H1 (cell line): ENCODE results near the gene PLPPR1. TPM values are rescaled to one million over a fixed set of nuclear protein-coding genes. Genes with fewer than 3 reads are reported as not detected.

Experiments
- CTCF ChIA-PET: fragments of 300-600 bp; sonication (Branson Sonifier 250); formaldehyde crosslinking; loops from one replicate; lab custom pipeline; 2021; ENCODE audit not compliant: partially characterized antibody; lab: Charles Lee
- POLR2A ChIA-PET: fragments of 300-600 bp; sonication (Branson Sonifier 250); formaldehyde crosslinking; loops from one replicate; lab custom pipeline; 2021; ENCODE audit warnings: inconsistent platforms; ENCODE audit not compliant: partially characterized antibody; lab: Charles Lee
- DNase-seq, 2 experiments: peaks; one replicate each; pipeline versions ENCODE4 v3.0.0 to v3.0.0-alpha.2; 2010 to 2022; ENCODE audit warnings: low spot score in 2 of 2, low read depth in 1 of 2, mixed read lengths in 1 of 2
- FAIRE-seq: peaks from 2 replicates; lab custom pipeline; 2011; peaks lifted over from hg19 to GRCh38; lab: Jason Lieb, UNC
- H2AFZ ChIP-seq: 2 replicates; pipeline ENCODE4 v1.8.1; 2012; ENCODE audit warnings: low read length, inconsistent platforms
- H2AK5ac ChIP-seq: 2 replicates; pipeline ENCODE4 v1.6.1; 2013; ENCODE audit warnings: low read depth, low read length
- H2BK120ac ChIP-seq: replicated peaks from 2 replicates; pipeline ENCODE3; 2013; ENCODE audit warnings: low read depth, low read length, inconsistent platforms
- H2BK12ac ChIP-seq: 2 replicates; pipeline ENCODE4 v1.6.1; 2013; ENCODE audit warnings: low read depth, low read length
- H2BK15ac ChIP-seq: 2 replicates; pipeline ENCODE4 v1.6.1; 2013; ENCODE audit warnings: low read length
- H2BK20ac ChIP-seq: 2 replicates; pipeline ENCODE4 v1.6.1; 2013; ENCODE audit warnings: low read length
- H2BK5ac ChIP-seq: 2 replicates; pipeline ENCODE4 v1.6.1; 2013; ENCODE audit warnings: low read depth, low read length
- H3K14ac ChIP-seq: 2 replicates; pipeline ENCODE4 v1.6.1; 2013; ENCODE audit warnings: inconsistent platforms; ENCODE audit not compliant: insufficient read length
- H3K18ac ChIP-seq: 2 replicates; pipeline ENCODE4 v1.6.1; 2013; ENCODE audit warnings: low read length; ENCODE audit errors: extremely low read depth
- H3K23ac ChIP-seq: 2 replicates; pipeline ENCODE4 v1.6.1; 2013; ENCODE audit warnings: inconsistent platforms; ENCODE audit not compliant: insufficient read length
- H3K23me2 ChIP-seq: 2 replicates; pipeline ENCODE4 v1.6.1; 2013; ENCODE audit warnings: low read depth, low read length
- H3K27ac ChIP-seq: 2 replicates; pipeline ENCODE4 v1.6.1; 2011; ENCODE audit warnings: low read depth, low read length, inconsistent platforms
- H3K27me3 ChIP-seq, 4 experiments: replicated peaks in 1 of 4; 1 replicate in 1 of 4; 2 replicates in 3 of 4; pipeline versions ENCODE4 v1.6.1 to v1.8.1; 2011 to 2013; ENCODE audit warnings: low read length in 3 of 4, mild to moderate bottlenecking in 3 of 4, inconsistent platforms in 2 of 4, mixed read lengths in 2 of 4, moderate library complexity in 1 of 4; ENCODE audit not compliant: control insufficient read depth in 3 of 4, insufficient read depth in 3 of 4; ENCODE audit errors: extremely low read depth in 1 of 4
- H3K36me3 ChIP-seq, 4 experiments: 2 replicates each; pipeline versions ENCODE4 v1.6.1 to v1.8.1; 2011 to 2013; ENCODE audit warnings: mild to moderate bottlenecking in 4 of 4, low read length in 3 of 4, moderate library complexity in 2 of 4, control low read depth in 1 of 4, inconsistent platforms in 1 of 4; ENCODE audit not compliant: insufficient read depth in 4 of 4, control insufficient read depth in 2 of 4
- H3K4ac ChIP-seq: replicated peaks from 2 replicates; pipeline ENCODE3; 2013; ENCODE audit warnings: low read length, low read depth, mixed read lengths, inconsistent platforms; ENCODE audit not compliant: insufficient read length
- H3K4me1 ChIP-seq, 4 experiments: replicated peaks in 1 of 4; 1 replicate in 1 of 4; 2 replicates in 3 of 4; pipeline versions ENCODE4 v1.6.1 to v1.8.1; 2011 to 2013; ENCODE audit warnings: low read length in 3 of 4, inconsistent platforms in 2 of 4, mixed read lengths in 1 of 4; ENCODE audit not compliant: insufficient read depth in 4 of 4, control insufficient read depth in 3 of 4
- H3K4me2 ChIP-seq, 2 experiments: 2 replicates each; pipeline versions ENCODE4 v1.6.1 to v1.8.1; 2011 to 2013; ENCODE audit warnings: low read depth in 2 of 2, low read length in 2 of 2, control low read depth in 1 of 2, inconsistent platforms in 1 of 2, mild to moderate bottlenecking in 1 of 2; ENCODE audit not compliant: insufficient read depth in 1 of 2
- H3K4me3 ChIP-seq, 4 experiments: fragments of 200-600, 300-600 bp in 1 of 4; sonication (generic), shearing (Covaris generic), sonication (Bioruptor Twin) in 1 of 4; 2 replicates each; pipeline versions ENCODE4 v1.5.1 to v1.8.1; 2011 to 2016; ENCODE audit warnings: low read length in 4 of 4, low read depth in 3 of 4, control low read depth in 2 of 4, inconsistent platforms in 2 of 4, mild to moderate bottlenecking in 2 of 4, mixed read lengths in 1 of 4, moderate library complexity in 1 of 4; ENCODE audit not compliant: insufficient read depth in 2 of 4; ENCODE audit errors: extremely low read depth in 1 of 4
- H3K56ac ChIP-seq: replicated peaks from 2 replicates; pipeline ENCODE3; 2013; ENCODE audit warnings: low read depth, mild to moderate bottlenecking, mixed read lengths, low read length, inconsistent platforms; ENCODE audit not compliant: insufficient read length
- H3K79me1 ChIP-seq: 2 replicates; pipeline ENCODE4 v1.6.1; 2013; ENCODE audit warnings: low read depth, low read length, control low read depth
- H3K79me2 ChIP-seq, 2 experiments: 2 replicates each; pipeline versions ENCODE4 v1.6.1 to v1.8.1; 2012 to 2013; ENCODE audit warnings: low read length in 2 of 2, mild to moderate bottlenecking in 2 of 2, inconsistent platforms in 1 of 2; ENCODE audit not compliant: insufficient read depth in 2 of 2, control insufficient read depth in 1 of 2
- H3K9ac ChIP-seq, 4 experiments: replicated peaks in 1 of 4; 1 replicate in 1 of 4; 2 replicates in 3 of 4; pipeline versions ENCODE4 v1.6.1 to v1.8.1; 2011 to 2013; ENCODE audit warnings: low read depth in 3 of 4, low read length in 3 of 4, control low read depth in 2 of 4, mild to moderate bottlenecking in 2 of 4, moderate library complexity in 2 of 4, inconsistent platforms in 1 of 4; ENCODE audit errors: extremely low read depth in 1 of 4
- H3K9me3 ChIP-seq, 2 experiments: 2 replicates each; pipeline versions ENCODE4 v1.6.1 to v1.8.1; 2012 to 2013; ENCODE audit warnings: mild to moderate bottlenecking in 2 of 2, moderate library complexity in 2 of 2, control low read depth in 1 of 2, inconsistent platforms in 1 of 2, low read depth in 1 of 2, low read length in 1 of 2, mixed read lengths in 1 of 2; ENCODE audit not compliant: insufficient read depth in 2 of 2
- H4K20me1 ChIP-seq, 2 experiments: replicated peaks in 1 of 2; 2 replicates each; pipeline versions ENCODE3 to v1.8.1; 2011 to 2013; ENCODE audit warnings: inconsistent platforms in 2 of 2, low read length in 2 of 2, mild to moderate bottlenecking in 1 of 2; ENCODE audit not compliant: insufficient read depth in 2 of 2, control insufficient read depth in 1 of 2
- H4K5ac ChIP-seq: 2 replicates; pipeline ENCODE4 v1.6.1; 2013; ENCODE audit warnings: low read length, low read depth, mixed read lengths, inconsistent platforms; ENCODE audit not compliant: insufficient read length
- H4K8ac ChIP-seq: 2 replicates; pipeline ENCODE4 v1.8.0; 2013; ENCODE audit warnings: mild to moderate bottlenecking, moderate library complexity, low read length, inconsistent platforms; ENCODE audit not compliant: insufficient read depth; ENCODE audit errors: extremely low read depth
- H4K91ac ChIP-seq: replicated peaks from 2 replicates; pipeline ENCODE3; 2013; ENCODE audit warnings: low read length, mixed read lengths, inconsistent platforms; ENCODE audit not compliant: insufficient read length
- ATF2 ChIP-seq: IDR thresholded peaks from 2 replicates; pipeline ENCODE4 v1.6.1; 2012; ENCODE audit warnings: low read length, inconsistent platforms
- BRCA1 ChIP-seq: IDR thresholded peaks from 2 replicates; pipeline ENCODE4 v1.6.1; 2012; ENCODE audit warnings: low read depth, low read length, improper control_type of control experiment
- CTCF ChIP-seq, 3 experiments: IDR thresholded peaks; 1 replicate in 2 of 3; 2 replicates in 1 of 3; pipeline versions ENCODE4 v1.5.1 to v1.6.1; 2011; ENCODE audit warnings: low read length in 3 of 3, mild to moderate bottlenecking in 3 of 3, inconsistent platforms in 2 of 3, low read depth in 1 of 3, moderate library complexity in 1 of 3; ENCODE audit not compliant: insufficient read depth in 1 of 3; ENCODE audit errors: control extremely low read depth in 1 of 3
- FOSL1 ChIP-seq: IDR thresholded peaks from 2 replicates; pipeline ENCODE4 v1.6.1; 2011; ENCODE audit warnings: mild to moderate bottlenecking, low read depth, low read length, moderate library complexity; ENCODE audit not compliant: insufficient read depth
- JUN ChIP-seq: IDR thresholded peaks from 2 replicates; pipeline ENCODE4 v1.6.1; 2011; ENCODE audit warnings: low read depth, mild to moderate bottlenecking, improper control_type of control experiment, low read length
- JUND ChIP-seq: IDR thresholded peaks from 2 replicates; pipeline ENCODE4 v1.6.1; 2011; ENCODE audit warnings: mild to moderate bottlenecking, improper control_type of control experiment, low read length
- POU5F1 ChIP-seq: IDR thresholded peaks from 2 replicates; pipeline ENCODE4 v1.6.1; 2011; ENCODE audit warnings: low read depth, mild to moderate bottlenecking, low read length, moderate library complexity
- WGBS, 2 experiments: shearing (Covaris generic) in 1 of 2; methylation state at CpG; one replicate each; pipeline versions ENCODE4 v1.1.6 to v1.1.7; 2013 to 2015; ENCODE audit warnings: low lambda C conversion rate in 2 of 2, mixed read lengths in 2 of 2, inconsistent platforms in 1 of 2, low coverage in 1 of 2, missing lambda C conversion rate in 1 of 2; ENCODE audit not compliant: insufficient replicate concordance in 2 of 2, insufficient coverage in 1 of 2, insufficient read length in 1 of 2; ENCODE audit errors: extremely low coverage in 1 of 2, missing lambda C conversion rate in 1 of 2; 5-methylcytosine and 5-hydroxymethylcytosine counted together
- polyA plus RNA-seq, 7 experiments: library from polyadenylated mRNA; depleted of rRNA in 3 of 7; stranded (reverse) in 5 of 7; unstranded in 2 of 7; fragments of >200 nt in 5 of 7; fragments of 200-250 nt in 2 of 7; gene quantifications; 1 replicate in 5 of 7; 2 replicates in 1 of 7; 4 replicates in 1 of 7; pipeline versions ENCODE4 v1.2.1 to v1.2.3, GENCODE V29; 2011 to 2013; ENCODE audit warnings: missing spikeins in 2 of 7, mixed read lengths in 2 of 7
- total RNA-seq: library from RNA; stranded (reverse); fragmentation: NEBNext Ultra II Directional; extraction: Animal tissue kit (Norgen Biotek cat#: 25700); gene quantifications from 2 replicates; pipeline ENCODE4 v1.2.1, GENCODE V29; 2021

The PLPPR1 gene
- total and polyA plus RNA-seq, 2 of the 8 experiments (the other 6 are each of a cell fraction or from before 2014, with no cell fraction given): 1.4 to 1.8 TPM

GRCh38 chr9:100992632-100993031, 35.9 kb upstream of the PLPPR1 start:
- no peak overlapping the region for H3K23ac ChIP-seq
- no peaks in the 10 kb centered on the region for H3K79me2 ChIP-seq
- no peak overlapping the region for H4K8ac ChIP-seq
- H3K4me1 ChIP-seq: no peaks in the 10 kb centered on the region
- FAIRE-seq (no peak), DNase-seq (no peak)
- no peak overlapping the region for H3K18ac ChIP-seq
- H2BK5ac ChIP-seq: no peak overlapping the region
- no peaks in the 10 kb centered on the region for H3K23me2 ChIP-seq
- H3K9me3 ChIP-seq: no peaks in the 10 kb centered on the region
- WGBS, 2 experiments: 80 to 100% methylated on average over 1 of the region's 1 CpG
- H3K27me3 ChIP-seq: peaks cover 0 to 1% (median 0%) of the 10 kb centered on the region in 4 experiments; a peak in 1 of 7 replicates
- no peak overlapping the region for H3K4me3 ChIP-seq
- H3K27ac ChIP-seq: no peak overlapping the region
- no peak overlapping the region for H3K9ac ChIP-seq
- no peak overlapping the region for H2BK20ac ChIP-seq
- H2BK12ac ChIP-seq: no peak overlapping the region
- no peak overlapping the region for H2BK15ac ChIP-seq
- no peak overlapping the region for H2BK120ac ChIP-seq
- ChIA-PET CTCF (interaction anchor here (0.9 kb wide), 1 partner anchor 20 kb away, joined by 3 read pairs; no protein-coding TSS in a partner anchor), POLR2A (no interaction called here)
- no peak overlapping the region for H3K56ac ChIP-seq
- H3K14ac ChIP-seq: no peak overlapping the region
- no peaks in the 10 kb centered on the region for H3K36me3 ChIP-seq
- no peak overlapping the region for H3K4me2 ChIP-seq
- TF ChIP-seq CTCF (IDR thresholded peaks at IDR 0.05; ENCODE audit: control extremely low read depth in 1 of 3, insufficient read depth in 1 of 3, low read depth in 1 of 3, low read length in 3 of 3) (no peak), JUN (no peak), ATF2 (no peak), FOSL1 (no peak), JUND (no peak), BRCA1 (no peak), POU5F1 (no peak)
- no peaks in the 10 kb centered on the region for H3K79me1 ChIP-seq
- H2AK5ac ChIP-seq: no peak overlapping the region
- no peaks in the 10 kb centered on the region for H4K20me1 ChIP-seq
- no peak overlapping the region for H3K4ac ChIP-seq
- H4K91ac ChIP-seq: no peak overlapping the region
- no peak overlapping the region for H4K5ac ChIP-seq
- no peak overlapping the region for H2AFZ ChIP-seq
